Endothelial cell of umbilical vein (primary cell): ENCODE results near the gene DNAH3. TPM values are rescaled to one million over a fixed set of nuclear protein-coding genes. Genes with fewer than 3 reads are reported as not detected.

Source experiments
- BruUV-seq: library from RNA; stranded (reverse); fragments of 400-500 nt; replicated peaks from 2 replicates; lab custom pipeline; 2021; lab: Mats Ljungman, UMichigan
- CTCF ChIA-PET: fragments of 300-600, 350-600 bp; sonication (Branson Sonifier 250); formaldehyde crosslinking; loops from one replicate; lab custom pipeline; 2021; ENCODE audit warnings: antibody characterized with exemption, inconsistent platforms; lab: Charles Lee
- POLR2A ChIA-PET: fragments of 300-600, 350-600 bp; sonication (Branson Sonifier 250); formaldehyde crosslinking; loops from one replicate; lab custom pipeline; 2021; ENCODE audit warnings: antibody characterized with exemption, inconsistent platforms; lab: Charles Lee
- DNase-seq: peaks from one replicate; pipeline ENCODE4 v3.0.0-alpha.2; 2011; ENCODE audit warnings: low read depth, low spot score
- FAIRE-seq: peaks from 2 replicates; lab custom pipeline; 2011; peaks lifted over from hg19 to GRCh38; lab: Jason Lieb, UNC
- H2AFZ ChIP-seq: 2 replicates; pipeline ENCODE4 v1.6.0; 2012; ENCODE audit warnings: low read depth, low read length, control low read depth, inconsistent platforms
- H3K27ac ChIP-seq: 2 replicates; pipeline ENCODE4 v1.5.1; 2011; ENCODE audit warnings: low read depth, mild to moderate bottlenecking, control low read depth, low read length, moderate library complexity; ENCODE audit not compliant: insufficient read depth
- H3K27me3 ChIP-seq, 2 experiments: 2 replicates each; pipeline versions ENCODE4 v1.6.0 to v1.6.1; 2011; ENCODE audit warnings: low read length in 2 of 2, mixed read lengths in 1 of 2; ENCODE audit not compliant: control insufficient read depth in 2 of 2, insufficient read depth in 2 of 2
- H3K36me3 ChIP-seq, 2 experiments: 2 replicates in 1 of 2; 3 replicates in 1 of 2; pipeline ENCODE4 v1.5.1; 2011; ENCODE audit warnings: low read length in 2 of 2, mild to moderate bottlenecking in 1 of 2, moderate library complexity in 1 of 2; ENCODE audit not compliant: control insufficient read depth in 2 of 2, insufficient read depth in 2 of 2; ENCODE audit errors: extremely low read depth in 1 of 2
- H3K4me1 ChIP-seq: 3 replicates; pipeline ENCODE4 v1.5.1; 2011; ENCODE audit warnings: mild to moderate bottlenecking, low read length; ENCODE audit not compliant: control insufficient read depth, insufficient read depth; ENCODE audit errors: extremely low read depth
- H3K4me2 ChIP-seq: 2 replicates; pipeline ENCODE4 v1.6.1; 2011; ENCODE audit warnings: low read length, control low read depth, mixed read lengths; ENCODE audit not compliant: insufficient read depth
- H3K4me3 ChIP-seq, 3 experiments: fragments of 200-600 bp in 1 of 3; sonication (generic), shearing (Covaris generic) in 1 of 3; replicated peaks in 1 of 3; 2 replicates each; pipeline ENCODE4 v1.5.1; 2011 to 2016; ENCODE audit warnings: control low read depth in 3 of 3, low read length in 3 of 3, mild to moderate bottlenecking in 2 of 3, inconsistent platforms in 1 of 3, low read depth in 1 of 3, moderate library complexity in 1 of 3; ENCODE audit not compliant: insufficient read depth in 1 of 3
- H3K79me2 ChIP-seq: 2 replicates; pipeline ENCODE4 v1.6.0; 2012; ENCODE audit warnings: low read length, inconsistent platforms; ENCODE audit not compliant: control insufficient read depth, insufficient read depth
- H3K9ac ChIP-seq: replicated peaks from 2 replicates; pipeline ENCODE3; 2011; ENCODE audit warnings: low read length, control low read depth; ENCODE audit not compliant: insufficient read depth; ENCODE audit errors: extremely low read depth
- H3K9me1 ChIP-seq: replicated peaks from 3 replicates; pipeline ENCODE4 v1.6.0; 2011; ENCODE audit warnings: mild to moderate bottlenecking, low read length; ENCODE audit not compliant: control insufficient read depth, insufficient read depth; ENCODE audit errors: extremely low read depth
- H3K9me3 ChIP-seq: replicated peaks from 2 replicates; pipeline ENCODE4 v1.5.1; 2012; ENCODE audit warnings: low read length, inconsistent platforms; ENCODE audit not compliant: control insufficient read depth, insufficient read depth
- H4K20me1 ChIP-seq: replicated peaks from 2 replicates; pipeline ENCODE3; 2011; ENCODE audit warnings: mild to moderate bottlenecking, low read length; ENCODE audit not compliant: control insufficient read depth, insufficient read depth; ENCODE audit errors: extremely low read depth
- EZH2 ChIP-seq: IDR thresholded peaks from 2 replicates; pipeline ENCODE4 v1.6.1; 2012; ENCODE audit warnings: borderline replicate concordance, low read depth, mild to moderate bottlenecking, moderate library complexity, low read length, inconsistent platforms; ENCODE audit not compliant: severe bottlenecking
- FOS ChIP-seq: IDR thresholded peaks from 2 replicates; pipeline ENCODE4 v1.6.1; 2011; ENCODE audit warnings: mild to moderate bottlenecking, low read length, moderate library complexity, borderline replicate concordance; ENCODE audit not compliant: insufficient read depth
- GATA2 ChIP-seq: IDR thresholded peaks from 2 replicates; pipeline ENCODE4 v1.7.0; 2011; ENCODE audit warnings: low read depth, mild to moderate bottlenecking, moderate library complexity, mixed read lengths, low read length; ENCODE audit not compliant: insufficient read length, insufficient read depth
- JUN ChIP-seq: IDR thresholded peaks from 2 replicates; pipeline ENCODE4 v1.6.1; 2011; ENCODE audit warnings: borderline replicate concordance, low read depth; ENCODE audit not compliant: insufficient read length, insufficient read depth
- MYC ChIP-seq: IDR thresholded peaks from one replicate; pipeline ENCODE4 v1.6.1; 2011; ENCODE audit warnings: mild to moderate bottlenecking, low read depth, low read length
- POLR2A ChIP-seq: IDR thresholded peaks from 2 replicates; pipeline ENCODE4 v1.6.1; 2012; ENCODE audit warnings: low read depth, mild to moderate bottlenecking, control low read depth, low read length
- POLR2AphosphoS5 ChIP-seq: IDR thresholded peaks from 2 replicates; pipeline ENCODE4 v1.6.1; 2012; ENCODE audit warnings: low read depth, mild to moderate bottlenecking, control low read depth, low read length, moderate library complexity; ENCODE audit not compliant: insufficient read depth
- dilution Hi-C: fragments of 300-500 bp; cut with MboI; formaldehyde crosslinking; loops from one replicate; pipeline ENCODE4 v1.15.0; 2019; ENCODE audit warnings: low sequenced_read_pairs; ENCODE audit not compliant: extremely low pct_ligation_motif_present
- intact Hi-C: fragments of 100-400 bp; cut with micrococcal nuclease; formaldehyde crosslinking; loops from one replicate; pipeline ENCODE4 v1.10.0; 2022
- polyA plus RNA-seq, 4 experiments: library from polyadenylated mRNA; depleted of rRNA in 3 of 4; stranded (reverse) in 3 of 4; unstranded in 1 of 4; fragments of >200 nt; gene quantifications; 2 replicates each; pipeline versions ENCODE4 v1.2.1 to v1.2.3, GENCODE V29; 2011 to 2012; ENCODE audit warnings: missing spikeins in 1 of 4
- total RNA-seq: library from RNA; stranded (reverse); gene quantifications from 2 replicates; pipeline ENCODE4 v1.2.3, GENCODE V29; 2021
- TF ChIP-seq, protein P1 (sequence below): IDR thresholded peaks from 2 replicates; pipeline ENCODE4 v1.6.1; 2011; ENCODE audit not compliant: insufficient read depth, insufficient read length
- TF ChIP-seq, protein P2 (sequence below), 2 donors: IDR thresholded peaks; 1 replicate in 1 of 2; 2 replicates in 1 of 2; pipeline ENCODE4 v1.5.1; 2011; ENCODE audit warnings: low read length in 2 of 2, mild to moderate bottlenecking in 2 of 2, moderate library complexity in 2 of 2, control low read depth in 1 of 2, inconsistent platforms in 1 of 2, low read depth in 1 of 2; ENCODE audit not compliant: insufficient read depth in 1 of 2; ENCODE audit errors: extremely low read depth in 1 of 2

The DNAH3 gene
- total and polyA plus RNA-seq, 2 donors (not counting 3 experiments of a cell fraction or from before 2014, with no cell fraction given), result not detected

DNA sequence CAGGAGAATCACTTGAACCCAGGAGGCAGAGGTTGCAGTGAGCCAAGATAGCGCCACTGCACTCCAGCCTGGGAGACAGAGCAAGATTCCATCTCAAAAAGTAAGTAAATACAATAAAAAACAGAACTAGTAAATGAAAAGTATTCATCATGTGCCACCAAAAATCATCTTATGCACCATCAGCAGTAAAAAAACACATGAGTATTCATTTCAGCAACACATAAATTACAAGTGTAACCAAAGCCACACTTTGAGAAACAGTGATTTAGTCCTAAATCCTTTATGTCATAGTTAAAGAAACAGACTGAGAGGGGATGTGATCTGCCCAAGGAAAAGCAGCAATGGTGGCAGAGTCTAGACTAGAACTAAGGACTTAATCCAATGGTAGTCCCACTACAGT is 263.4 kb downstream of the DNAH3 start:
- dilution Hi-C loops (no loop called here), intact Hi-C loops (no loop called here)
- ChIA-PET CTCF (interaction anchor here (1.3 to 2.5 kb wide), 2 partner anchors 11 to 36 kb away, joined by 4 to 10 read pairs; no protein-coding TSS in a partner anchor), POLR2A (no interaction called here)
- BruUV-seq, result no TSS peak
- Histone ChIP-seq H3K27me3 (no peaks in the 10 kb centered on the region), H4K20me1 (peaks cover 7% of the 10 kb centered on the region), H3K4me1 (no peaks in the 10 kb centered on the region), H3K36me3 (peaks cover 0 to 6% of the 10 kb centered on the region in 2 experiments), H3K9me3 (no peaks in the 10 kb centered on the region), H3K4me3 (no peak overlapping the region), H2AFZ (no peak overlapping the region), H3K27ac (no peak overlapping the region), H3K9ac (no peak overlapping the region), H3K9me1 (no peaks in the 10 kb centered on the region), H3K79me2 (peaks cover 86% of the 10 kb centered on the region), H3K4me2 (no peak overlapping the region)
- DNase-seq (no peak), FAIRE-seq (no peak)
- TF ChIP-seq GATA2, result no peak
- TF ChIP-seq, protein P1, sequence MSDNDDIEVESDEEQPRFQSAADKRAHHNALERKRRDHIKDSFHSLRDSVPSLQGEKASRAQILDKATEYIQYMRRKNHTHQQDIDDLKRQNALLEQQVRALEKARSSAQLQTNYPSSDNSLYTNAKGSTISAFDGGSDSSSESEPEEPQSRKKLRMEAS, result no peak
- TF ChIP-seq, protein P2, sequence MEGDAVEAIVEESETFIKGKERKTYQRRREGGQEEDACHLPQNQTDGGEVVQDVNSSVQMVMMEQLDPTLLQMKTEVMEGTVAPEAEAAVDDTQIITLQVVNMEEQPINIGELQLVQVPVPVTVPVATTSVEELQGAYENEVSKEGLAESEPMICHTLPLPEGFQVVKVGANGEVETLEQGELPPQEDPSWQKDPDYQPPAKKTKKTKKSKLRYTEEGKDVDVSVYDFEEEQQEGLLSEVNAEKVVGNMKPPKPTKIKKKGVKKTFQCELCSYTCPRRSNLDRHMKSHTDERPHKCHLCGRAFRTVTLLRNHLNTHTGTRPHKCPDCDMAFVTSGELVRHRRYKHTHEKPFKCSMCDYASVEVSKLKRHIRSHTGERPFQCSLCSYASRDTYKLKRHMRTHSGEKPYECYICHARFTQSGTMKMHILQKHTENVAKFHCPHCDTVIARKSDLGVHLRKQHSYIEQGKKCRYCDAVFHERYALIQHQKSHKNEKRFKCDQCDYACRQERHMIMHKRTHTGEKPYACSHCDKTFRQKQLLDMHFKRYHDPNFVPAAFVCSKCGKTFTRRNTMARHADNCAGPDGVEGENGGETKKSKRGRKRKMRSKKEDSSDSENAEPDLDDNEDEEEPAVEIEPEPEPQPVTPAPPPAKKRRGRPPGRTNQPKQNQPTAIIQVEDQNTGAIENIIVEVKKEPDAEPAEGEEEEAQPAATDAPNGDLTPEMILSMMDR (IDR thresholded peaks at IDR 0.05; ENCODE audit: extremely low read depth in 1 of 2, insufficient read depth in 1 of 2, low read depth in 1 of 2, low read length in 2 of 2), result no peak
- TF ChIP-seq POLR2A, result no peak
- TF ChIP-seq MYC, result no peak

DNA sequence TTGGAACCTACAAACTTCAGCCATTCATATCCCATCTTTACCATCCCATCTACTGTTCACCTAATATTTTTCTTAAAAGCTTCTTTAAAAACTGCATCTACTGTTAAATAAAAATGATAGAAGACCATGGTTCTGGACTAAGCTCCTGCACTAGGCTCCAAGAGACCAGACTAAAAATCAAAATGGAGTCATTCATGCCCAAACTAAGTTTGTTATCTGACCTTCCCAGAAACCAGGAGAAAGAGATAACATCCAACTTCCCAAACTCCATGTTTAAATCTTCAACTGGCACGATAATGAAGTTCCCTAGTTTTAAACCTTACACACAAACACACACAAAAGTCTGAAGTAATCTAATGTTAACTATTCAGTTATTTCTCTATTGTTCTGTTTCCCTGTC is 264.3 kb downstream of the DNAH3 start:
- FAIRE-seq (no peak), DNase-seq (no peak)
- dilution Hi-C loops, result no loop called here
- BruUV-seq, result no TSS peak
- Histone ChIP-seq H3K4me3 (no peak overlapping the region), H3K4me1 (no peaks in the 10 kb centered on the region), H3K79me2 (peaks cover 84% of the 10 kb centered on the region), H3K36me3 (no peaks in the 10 kb centered on the region), H3K9me3 (no peaks in the 10 kb centered on the region), H2AFZ (no peak overlapping the region), H4K20me1 (peaks cover 7% of the 10 kb centered on the region), H3K27me3 (no peaks in the 10 kb centered on the region), H3K9ac (no peak overlapping the region), H3K27ac (no peak overlapping the region), H3K4me2 (no peak overlapping the region), H3K9me1 (no peaks in the 10 kb centered on the region)
- ChIA-PET POLR2A (no interaction called here), CTCF (interaction anchor here (1.3 to 2.5 kb wide), 2 partner anchors 12 to 35 kb away, joined by 4 to 10 read pairs; no protein-coding TSS in a partner anchor)
- intact Hi-C loops, result no loop called here
- TF ChIP-seq JUN (no peak), FOS (no peak), POLR2AphosphoS5 (no peak), EZH2 (no peak), POLR2A (no peak), GATA2 (no peak), MYC (no peak)
- TF ChIP-seq, protein P1, result no peak
- TF ChIP-seq, protein P2 (IDR thresholded peaks at IDR 0.05; ENCODE audit: extremely low read depth in 1 of 2, insufficient read depth in 1 of 2, low read depth in 1 of 2, low read length in 2 of 2), result no peak
